Erythroblast (primary cell): ENCODE data around the gene MED27.

Experiments used
- GATA1 ChIP-seq: IDR thresholded peaks from 2 replicates; pipeline ENCODE4 v1.6.1; 2011; ENCODE audit warnings: low read depth, mild to moderate bottlenecking, control low read depth, low read length, moderate library complexity
- POLR2A ChIP-seq: IDR thresholded peaks from 2 replicates; pipeline ENCODE4 v1.6.1; 2011; ENCODE audit warnings: mild to moderate bottlenecking, low read length

DNA sequence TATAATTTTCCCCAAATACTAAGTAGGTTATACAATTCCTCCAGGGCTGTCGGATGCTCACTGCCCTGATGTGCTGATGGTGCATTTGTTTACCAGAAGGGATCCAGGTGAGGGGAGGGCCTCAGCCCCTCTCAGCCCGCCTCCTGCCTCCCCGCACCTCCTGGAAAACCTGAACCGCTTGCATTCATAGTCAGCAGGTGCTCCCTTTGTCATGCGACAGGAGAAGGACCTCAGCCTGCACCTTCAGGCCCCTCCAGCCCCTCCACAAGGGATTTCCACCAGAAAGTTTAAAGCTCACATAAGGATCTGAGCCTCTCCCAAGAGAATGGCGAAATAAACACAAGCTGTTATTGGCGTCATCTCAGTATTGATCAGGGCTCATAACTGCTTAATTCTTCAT, 45.7 kb upstream of the MED27 start:
- TF ChIP-seq POLR2A: no peak
- TF ChIP-seq GATA1: no peak
